Loucy (cell line): ENCODE measurements around the gene PDE4D.

Source experiments
- CTCF ChIP-seq: fragments of 200-600 bp; sonication (generic); conservative IDR thresholded peaks from 2 replicates; pipeline ENCODE4 v1.5.1; 2014; ENCODE audit warnings: mild to moderate bottlenecking, antibody characterized with exemption, low read length
- EZH2phosphoT487 ChIP-seq: fragments of 200-600 bp; IDR thresholded peaks from 2 replicates; pipeline ENCODE4 v1.6.1; 2018; ENCODE audit warnings: antibody characterized with exemption, mild to moderate bottlenecking, moderate library complexity, borderline replicate concordance

GRCh38 chr5:58963361-58963760, 930.2 kb downstream of the PDE4D start:
- TF ChIP-seq CTCF = no peak
- TF ChIP-seq EZH2phosphoT487 = no peak
